Stimulated activated CD4-positive, alpha-beta T cell treated with anti-CD3 and anti-CD28 coated beads, Interleukin-4, amount 100 ng/mL, for 48 hours (primary cell): ENCODE measurements around the gene NDUFA13.

Source experiments
- DNase-seq, 2 donors: peaks; one replicate each; pipeline ENCODE4 v3.0.0-alpha.2; 2020; ENCODE audit warnings: low read depth in 2 of 2

The NDUFA13 gene

DNA sequence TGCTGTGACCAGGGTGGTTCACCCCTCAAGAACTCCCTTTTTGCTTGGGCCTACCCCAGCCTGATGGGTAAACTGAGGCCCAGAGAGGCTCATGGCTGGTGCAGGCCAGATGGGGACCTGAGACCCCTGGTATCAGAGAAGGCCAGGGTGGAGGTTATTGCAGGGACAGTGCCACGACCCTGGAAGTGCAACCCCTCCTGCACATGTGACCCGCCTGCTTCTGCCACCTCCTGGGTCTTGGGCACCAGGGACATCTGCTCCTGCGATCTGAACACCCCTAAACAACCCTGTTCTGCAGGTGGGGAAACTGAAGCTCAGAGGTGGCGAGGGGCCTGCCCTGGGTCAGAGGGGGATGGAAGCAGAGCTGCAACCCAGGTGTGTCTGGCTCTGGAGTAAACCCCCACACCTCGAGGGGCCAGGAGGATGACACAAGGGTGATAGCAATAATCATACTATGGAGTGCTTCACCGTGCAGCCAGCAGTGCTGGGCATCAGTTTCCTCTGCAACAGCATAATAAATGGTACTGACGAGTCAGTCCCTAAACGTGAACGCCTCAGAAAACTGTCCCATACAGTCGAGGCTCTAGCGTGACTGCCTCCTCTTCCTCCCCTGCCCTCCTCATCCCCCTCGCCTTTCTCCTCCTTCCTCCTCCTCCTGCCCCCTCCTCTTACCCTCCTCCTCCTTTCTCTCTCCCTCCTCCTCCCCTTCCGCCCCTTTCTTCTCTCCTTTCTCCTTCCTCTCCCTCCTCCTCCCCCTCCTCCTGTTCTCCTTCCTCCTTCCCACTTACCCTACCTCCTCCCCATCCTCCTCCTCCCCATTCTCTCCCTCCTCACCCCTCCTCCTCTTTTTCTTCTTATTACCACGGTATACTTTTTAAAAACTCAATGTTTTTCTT lies 17.0 kb downstream of the NDUFA13 start:
- no peak for DNase-seq

DNA sequence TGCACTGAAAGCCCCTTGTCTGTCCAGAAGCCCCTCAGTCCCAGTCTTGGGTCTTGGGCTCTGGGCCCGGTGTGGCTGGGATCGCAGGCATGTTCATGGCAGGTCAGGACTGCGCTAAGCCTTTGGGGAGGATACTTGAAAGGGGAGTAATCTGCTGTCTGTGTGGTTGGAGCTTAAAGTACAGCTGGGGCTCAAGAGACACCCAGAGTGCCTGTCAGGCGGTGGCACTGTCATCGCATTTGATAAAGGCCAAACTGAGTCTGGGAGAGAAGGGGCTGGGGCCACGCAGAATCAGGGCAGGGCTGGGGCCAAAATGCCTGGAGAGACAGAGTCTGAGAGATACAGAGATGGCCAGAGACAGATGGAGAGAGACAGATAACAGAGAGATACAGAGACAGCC lies 17.8 kb downstream of the NDUFA13 start:
- DNase-seq, result no peak

DNA sequence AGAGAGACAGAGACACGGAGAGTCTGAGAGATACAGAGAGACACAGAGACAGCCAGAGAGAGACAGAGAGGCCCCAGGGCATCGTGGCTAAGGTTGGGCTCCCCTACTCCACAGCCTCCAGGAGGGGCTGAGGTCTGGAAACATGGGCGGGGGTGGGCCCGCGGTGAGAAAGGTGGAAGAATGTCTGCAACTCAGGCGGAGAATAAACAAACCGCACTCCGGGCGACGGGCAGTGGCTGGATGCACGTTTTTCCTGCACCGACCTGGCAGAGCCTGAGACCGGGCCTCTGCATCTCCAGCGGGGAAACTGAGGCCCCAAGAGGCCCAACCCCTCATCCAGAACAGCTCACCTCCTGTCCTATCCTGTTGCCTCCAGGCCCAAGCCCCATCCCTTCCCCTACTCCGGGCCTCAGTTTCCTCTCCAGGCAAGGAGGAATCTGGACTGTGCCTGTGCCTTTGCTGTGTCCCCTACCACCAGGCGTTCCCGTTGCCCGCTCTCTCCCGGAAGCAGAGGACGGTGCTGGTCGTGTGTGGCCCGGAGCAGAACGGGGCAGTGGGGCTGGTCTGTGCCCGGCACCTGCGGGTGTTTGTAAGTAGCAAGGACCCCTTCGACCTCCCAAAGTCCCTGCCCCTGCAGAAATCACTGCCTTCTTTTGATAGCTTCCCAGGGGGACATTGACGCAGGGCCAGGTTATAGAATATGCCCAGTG lies 18.7 kb downstream of the NDUFA13 start:
- DNase-seq, result no peak

- DNase-seq, result no peak
Observed at GRCh38 chr19:19535311-19536191, 19.5 kb downstream of the NDUFA13 start.

DNA sequence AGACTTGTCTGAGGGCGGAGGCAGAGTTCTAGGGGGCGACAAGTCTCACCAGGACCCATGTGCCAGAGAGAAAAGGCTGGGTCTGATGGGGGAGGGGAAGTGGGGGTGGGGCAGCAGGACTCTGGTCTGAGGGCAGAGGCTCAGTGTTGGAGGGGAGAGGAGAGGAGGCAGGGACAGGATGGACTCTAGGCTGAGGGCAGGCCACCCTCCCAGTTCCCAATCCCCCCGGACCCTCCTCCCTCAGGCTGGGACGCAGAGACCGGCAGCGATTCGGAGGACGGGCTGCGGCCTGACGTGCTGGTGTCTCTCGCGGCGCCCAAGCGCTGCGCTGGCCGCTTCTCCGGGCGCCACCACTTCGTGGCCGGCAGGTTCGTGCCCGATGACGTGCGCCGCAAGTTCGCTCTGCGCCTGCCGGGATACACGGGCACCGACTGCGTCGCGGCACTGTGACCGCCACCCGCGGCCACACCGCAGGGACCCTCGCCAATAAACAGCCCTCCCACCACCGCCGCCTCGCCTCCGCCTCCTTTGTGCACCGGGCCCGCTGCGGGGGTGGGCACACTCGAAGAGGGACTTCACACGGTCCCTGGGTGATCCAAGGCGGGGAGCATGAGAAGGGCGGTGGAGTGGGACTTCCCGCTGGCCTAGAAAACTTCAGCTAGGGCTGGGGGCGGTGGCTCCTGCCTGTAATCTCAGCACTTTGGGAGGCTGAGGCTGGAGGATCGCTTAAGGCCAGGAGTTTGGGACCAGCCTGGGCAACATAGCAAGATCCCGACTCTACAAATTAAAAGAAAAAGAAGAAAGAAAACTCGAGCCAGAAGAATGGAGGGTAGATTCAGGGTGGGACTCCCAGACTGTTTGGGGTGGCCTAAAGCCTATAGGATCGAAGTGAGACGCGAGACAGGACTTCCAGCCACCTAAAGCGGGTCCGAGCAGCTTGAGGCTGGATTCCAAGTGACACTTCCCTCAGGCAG lies 21.3 kb downstream of the NDUFA13 start:
- no peak for DNase-seq

DNA sequence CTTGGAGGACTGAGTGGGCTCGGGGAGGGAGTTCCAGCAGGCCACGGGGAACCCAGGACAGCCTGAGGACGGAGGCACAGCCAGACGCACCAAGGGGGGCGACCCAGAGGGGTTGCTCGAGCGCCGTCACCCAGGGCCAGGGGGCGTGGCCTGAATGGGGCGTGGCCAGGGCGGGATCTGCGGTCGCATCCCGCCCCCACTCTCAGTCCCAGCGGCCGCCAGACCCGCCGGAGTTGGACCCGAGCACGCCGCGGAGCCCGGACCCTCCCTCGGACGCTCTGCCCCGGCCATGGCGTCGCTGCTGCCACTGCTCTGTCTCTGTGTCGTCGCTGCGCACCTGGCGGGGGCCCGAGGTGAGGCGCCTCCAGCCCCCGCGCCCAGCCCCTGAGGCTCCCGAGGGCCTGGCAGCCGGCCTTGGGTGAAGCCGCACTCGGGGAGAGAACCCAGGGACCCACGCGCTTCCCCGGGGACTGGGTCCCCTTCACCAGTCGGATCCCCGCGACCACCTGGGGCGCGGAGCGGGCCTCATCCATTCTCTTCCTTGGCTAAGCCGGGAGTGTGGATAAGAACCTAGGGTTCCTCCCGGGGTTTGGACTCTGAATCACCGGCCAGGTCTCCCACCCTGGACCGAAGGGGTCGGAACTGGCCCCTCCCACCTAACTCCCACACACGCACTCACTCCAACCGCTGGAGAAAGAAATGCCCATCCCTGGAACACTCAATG lies 22.2 kb downstream of the NDUFA13 start, which contains the start of gene CILP2:
Gene CILP2 (plus strand): TSS at position 205 of the 724 bp plus-strand sequence. CDS start 85 bp downstream, at position 290.
- peak; percentile 26 to 29 for DNase-seq

DNA sequence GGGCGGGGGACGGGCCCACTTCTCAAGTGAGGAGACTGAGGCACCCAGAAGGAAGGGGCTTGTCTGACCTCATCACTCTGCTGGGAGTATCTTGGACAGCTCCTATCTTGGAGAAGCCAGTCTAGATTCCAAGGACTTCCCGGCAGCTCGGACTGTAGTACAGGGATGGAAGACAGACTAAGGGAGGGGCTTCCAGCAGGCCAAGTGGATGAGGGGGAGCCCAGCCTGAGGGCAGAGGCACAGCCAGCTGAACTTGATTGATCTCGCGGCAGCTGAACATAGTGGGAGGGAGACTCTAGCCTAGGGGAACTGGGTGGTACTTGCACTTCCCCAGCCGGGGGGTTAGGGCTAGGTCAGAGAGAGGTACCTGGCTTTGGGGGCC lies 22.8 kb downstream of the NDUFA13 start:
- DNase-seq, result no peak

GRCh38 chr19:19539698-19540063 lies 23.7 kb downstream of the NDUFA13 start:
- DNase-seq, result no peak

- DNase-seq, result peak; percentile 73 to 86
Observed at GRCh38 chr19:19540064-19540714, 24.2 kb downstream of the NDUFA13 start.

GRCh38 chr19:19540715-19541515 lies 24.9 kb downstream of the NDUFA13 start:
- peak; percentile 79 to 92 for DNase-seq

DNA sequence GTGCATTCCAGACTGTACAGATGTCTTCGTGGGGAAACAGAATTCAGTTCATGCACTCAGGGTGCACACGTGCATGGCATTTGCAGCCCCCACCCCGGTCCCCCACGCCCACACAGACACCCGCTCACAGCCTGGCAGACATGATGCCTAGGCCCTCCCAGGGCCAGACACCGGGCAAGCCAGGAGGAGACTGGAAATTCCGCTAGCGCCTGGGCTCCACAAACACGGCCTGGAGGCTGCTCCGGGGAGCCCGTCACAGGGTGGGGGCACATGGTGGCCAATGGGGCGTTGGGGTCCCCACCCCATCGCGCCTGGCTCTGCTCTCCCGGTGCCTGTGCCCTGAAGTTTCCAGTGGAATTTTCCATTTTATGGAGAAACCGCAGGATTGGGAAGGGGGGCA lies 25.6 kb downstream of the NDUFA13 start:
- DNase-seq, result no peak

GRCh38 chr19:19542507-19542906 lies 26.5 kb downstream of the NDUFA13 start:
- no peak for DNase-seq

DNA sequence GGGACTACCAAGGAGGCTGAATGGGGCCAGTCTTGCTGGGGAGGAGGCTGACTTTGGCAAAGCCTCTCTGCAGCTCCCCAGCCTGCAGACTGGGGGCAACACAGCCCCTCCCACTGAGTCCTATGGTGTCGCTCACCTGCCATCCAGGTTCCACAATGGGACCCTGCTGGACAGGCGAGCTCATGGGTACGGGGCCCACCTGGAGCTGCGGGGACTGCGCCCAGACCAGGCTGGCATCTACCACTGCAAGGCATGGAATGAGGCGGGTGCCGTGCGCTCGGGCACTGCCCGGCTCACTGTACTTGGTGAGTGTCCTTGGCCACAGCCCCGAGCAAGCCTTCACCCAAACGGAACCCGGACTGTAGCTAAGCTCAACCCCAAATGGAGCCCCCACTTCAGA lies 27.1 kb downstream of the NDUFA13 start:
- no peak for DNase-seq

DNA sequence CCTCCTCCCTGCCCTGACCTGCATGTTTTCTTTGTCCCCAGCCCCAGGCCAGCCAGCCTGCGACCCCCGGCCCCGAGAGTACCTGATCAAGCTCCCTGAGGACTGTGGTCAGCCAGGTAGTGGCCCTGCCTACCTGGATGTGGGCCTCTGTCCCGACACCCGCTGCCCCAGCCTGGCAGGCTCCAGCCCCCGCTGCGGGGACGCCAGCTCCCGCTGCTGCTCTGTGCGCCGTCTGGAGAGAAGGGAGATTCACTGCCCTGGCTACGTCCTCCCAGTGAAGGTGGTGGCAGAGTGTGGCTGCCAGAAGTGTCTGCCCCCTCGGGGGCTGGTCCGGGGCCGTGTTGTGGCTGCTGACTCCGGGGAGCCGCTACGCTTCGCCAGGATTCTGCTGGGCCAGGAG lies 27.6 kb downstream of the NDUFA13 start:
- no peak for DNase-seq

DNA sequence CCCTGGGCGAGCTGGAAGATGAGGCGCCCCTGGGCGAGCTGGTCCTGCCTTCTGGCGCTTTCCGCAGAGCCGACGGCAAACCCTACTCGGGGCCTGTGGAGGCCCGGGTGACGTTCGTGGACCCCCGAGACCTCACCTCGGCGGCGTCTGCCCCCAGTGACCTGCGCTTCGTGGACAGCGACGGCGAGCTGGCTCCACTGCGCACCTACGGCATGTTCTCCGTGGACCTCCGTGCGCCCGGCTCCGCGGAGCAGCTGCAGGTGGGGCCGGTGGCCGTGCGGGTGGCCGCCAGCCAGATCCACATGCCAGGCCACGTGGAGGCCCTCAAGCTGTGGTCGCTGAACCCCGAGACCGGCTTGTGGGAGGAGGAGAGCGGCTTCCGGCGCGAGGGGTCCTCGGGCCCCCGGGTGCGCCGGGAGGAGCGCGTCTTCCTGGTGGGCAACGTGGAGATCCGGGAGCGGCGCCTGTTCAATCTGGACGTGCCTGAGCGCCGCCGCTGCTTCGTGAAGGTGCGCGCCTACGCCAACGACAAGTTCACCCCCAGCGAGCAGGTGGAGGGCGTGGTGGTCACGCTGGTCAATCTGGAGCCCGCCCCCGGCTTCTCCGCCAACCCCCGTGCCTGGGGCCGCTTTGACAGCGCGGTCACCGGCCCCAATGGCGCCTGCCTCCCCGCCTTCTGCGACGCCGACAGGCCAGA lies 28.4 kb downstream of the NDUFA13 start:
- no peak for DNase-seq

DNA sequence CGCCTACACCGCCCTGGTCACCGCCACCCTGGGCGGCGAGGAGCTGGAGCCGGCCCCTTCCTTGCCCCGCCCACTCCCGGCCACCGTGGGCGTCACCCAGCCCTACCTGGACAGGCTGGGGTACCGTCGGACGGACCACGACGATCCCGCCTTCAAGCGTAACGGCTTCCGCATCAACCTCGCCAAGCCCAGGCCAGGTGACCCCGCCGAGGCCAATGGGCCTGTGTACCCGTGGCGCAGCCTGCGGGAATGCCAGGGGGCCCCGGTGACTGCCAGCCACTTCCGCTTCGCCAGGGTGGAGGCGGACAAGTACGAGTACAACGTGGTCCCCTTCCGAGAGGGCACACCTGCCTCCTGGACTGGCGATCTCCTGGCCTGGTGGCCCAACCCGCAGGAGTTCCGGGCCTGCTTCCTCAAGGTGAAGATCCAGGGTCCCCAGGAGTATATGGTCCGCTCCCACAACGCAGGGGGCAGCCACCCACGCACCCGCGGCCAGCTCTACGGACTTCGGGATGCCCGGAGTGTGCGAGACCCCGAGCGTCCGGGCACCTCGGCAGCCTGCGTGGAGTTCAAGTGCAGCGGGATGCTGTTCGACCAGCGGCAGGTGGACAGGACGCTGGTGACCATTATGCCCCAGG lies 29.0 kb downstream of the NDUFA13 start:
- DNase-seq, result no peak

DNA sequence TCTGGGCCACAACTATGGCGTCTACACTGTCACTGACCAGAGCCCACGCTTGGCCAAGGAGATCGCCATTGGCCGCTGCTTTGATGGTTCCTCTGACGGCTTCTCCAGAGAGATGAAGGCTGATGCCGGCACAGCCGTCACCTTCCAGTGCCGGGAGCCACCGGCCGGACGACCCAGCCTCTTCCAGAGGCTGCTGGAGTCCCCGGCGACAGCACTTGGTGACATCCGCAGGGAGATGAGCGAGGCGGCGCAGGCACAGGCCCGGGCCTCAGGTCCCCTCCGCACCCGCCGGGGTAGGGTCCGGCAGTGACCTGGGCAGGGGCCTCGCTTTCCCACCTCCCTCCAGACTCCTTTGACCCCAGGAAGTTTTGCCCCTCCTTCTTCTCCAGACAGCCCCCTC lies 29.7 kb downstream of the NDUFA13 start:
- no peak for DNase-seq

- no peak for DNase-seq
Observed at GRCh38 chr19:19546751-19547162, 30.7 kb downstream of the NDUFA13 start.
